Parietal lobe (tissue), 2 donors: ENCODE results near the gene MCU. TPM values are rescaled to one million over a fixed set of nuclear protein-coding genes. Genes with fewer than 3 reads are reported as not detected.

ENCODE experiments used
- small RNA-seq: library from RNA; depleted of rRNA; stranded (forward); fragments of <200 nt; gene quantifications from one replicate; pipeline ENCODE3, GENCODE V24; 2014; ENCODE audit warnings: low replicate concordance
- total RNA-seq: library from RNA; depleted of rRNA; stranded (reverse); fragments of >200 nt; gene quantifications from one replicate; pipeline ENCODE4 v1.2.3, GENCODE V29; 2014

MCU gene, protein sequence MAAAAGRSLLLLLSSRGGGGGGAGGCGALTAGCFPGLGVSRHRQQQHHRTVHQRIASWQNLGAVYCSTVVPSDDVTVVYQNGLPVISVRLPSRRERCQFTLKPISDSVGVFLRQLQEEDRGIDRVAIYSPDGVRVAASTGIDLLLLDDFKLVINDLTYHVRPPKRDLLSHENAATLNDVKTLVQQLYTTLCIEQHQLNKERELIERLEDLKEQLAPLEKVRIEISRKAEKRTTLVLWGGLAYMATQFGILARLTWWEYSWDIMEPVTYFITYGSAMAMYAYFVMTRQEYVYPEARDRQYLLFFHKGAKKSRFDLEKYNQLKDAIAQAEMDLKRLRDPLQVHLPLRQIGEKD
- total RNA-seq, result 39.1 TPM

GRCh38 chr10:72691863-72692743 is at the start of gene MCU:
TSS of gene MCU (plus strand) at chr10:72692143. CDS start at chr10:72692152, 9 bp downstream.

GRCh38 chr10:72893136-72893798 is 201.3 kb downstream of the MCU start, which contains the start of gene OIT3:
TSS of gene OIT3 (plus strand) at chr10:72893739. CDS start at chr10:72893799, 60 bp downstream.

Small RNA genes lying within 50 kb of the gene (small RNA-seq; reads per million reads assigned to genes)
- gene MIR4676 (not detected), gene RF00019 (not detected)

Other genes with a start within 250 kb of the MCU start
- gene MICU1, start 66.1 kb upstream of the MCU start, total RNA-seq, result 88.6 TPM
- gene OIT3, start 201.6 kb downstream of the MCU start, total RNA-seq, result 0.94 TPM